Islet of Langerhans (tissue), 1 donor: ENCODE results near the gene TM4SF20.

Source experiments
- FAIRE-seq: peaks from one replicate; lab custom pipeline; 2011; peaks lifted over from hg19 to GRCh38; lab: Jason Lieb, UNC

TM4SF20 gene

DNA sequence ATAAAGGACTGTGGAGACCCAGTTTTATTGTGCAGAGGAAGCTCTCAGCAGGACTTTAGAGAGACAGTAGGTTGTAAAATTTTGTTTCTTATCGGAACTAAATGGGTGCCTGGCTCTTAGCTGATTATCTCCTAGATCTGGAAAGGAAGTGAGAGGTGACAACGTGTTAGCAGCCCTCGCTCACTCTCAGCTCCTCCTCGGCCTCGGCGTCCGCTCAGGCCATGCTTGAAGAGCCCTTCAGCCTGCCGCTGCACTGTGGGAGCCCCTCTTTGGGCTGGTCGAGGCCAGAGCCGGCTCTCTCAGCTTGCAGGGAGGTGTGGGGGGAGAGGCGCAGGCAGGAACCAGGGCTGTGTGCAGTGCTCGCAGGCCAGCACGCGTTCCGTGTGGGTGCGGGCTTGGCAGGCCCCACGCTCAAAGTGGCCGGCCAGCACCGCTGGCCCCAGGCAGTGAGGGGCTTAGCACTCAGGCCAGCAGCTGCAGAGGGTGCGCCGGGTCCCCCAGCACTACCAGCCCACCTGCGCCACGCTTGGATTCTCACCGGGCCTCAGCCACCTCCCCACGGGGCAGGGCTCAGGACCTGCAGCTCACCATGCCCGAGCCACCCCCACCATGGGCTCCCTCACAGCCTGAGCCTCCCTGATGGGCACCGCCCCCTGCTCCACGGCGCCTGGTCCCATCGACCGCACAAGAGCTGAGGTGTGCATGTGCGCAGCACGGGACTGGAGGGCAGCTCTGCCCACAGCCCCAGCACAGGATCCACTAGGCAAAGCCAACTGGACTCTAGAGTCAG is 58.6 kb downstream of the TM4SF20 start:
- FAIRE-seq: no peak

DNA sequence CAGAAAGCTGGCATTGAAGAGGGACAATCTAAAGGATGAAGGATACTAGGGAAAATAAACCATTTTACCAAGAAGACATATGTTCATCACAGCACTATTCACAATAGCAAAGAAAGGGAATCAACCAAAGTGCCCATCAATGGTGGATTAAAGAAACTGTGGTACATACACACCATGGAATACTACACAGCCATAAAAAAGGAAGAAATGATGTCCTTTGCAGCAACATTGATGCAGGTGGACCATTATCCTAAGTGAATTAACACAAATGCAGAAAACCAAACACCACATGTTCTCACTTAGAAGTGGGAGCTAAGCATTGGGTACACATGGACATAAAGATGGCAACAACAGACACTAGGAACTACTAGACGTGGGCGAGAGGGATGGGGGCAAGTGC is 61.3 kb downstream of the TM4SF20 start:
- no peak for FAIRE-seq

DNA sequence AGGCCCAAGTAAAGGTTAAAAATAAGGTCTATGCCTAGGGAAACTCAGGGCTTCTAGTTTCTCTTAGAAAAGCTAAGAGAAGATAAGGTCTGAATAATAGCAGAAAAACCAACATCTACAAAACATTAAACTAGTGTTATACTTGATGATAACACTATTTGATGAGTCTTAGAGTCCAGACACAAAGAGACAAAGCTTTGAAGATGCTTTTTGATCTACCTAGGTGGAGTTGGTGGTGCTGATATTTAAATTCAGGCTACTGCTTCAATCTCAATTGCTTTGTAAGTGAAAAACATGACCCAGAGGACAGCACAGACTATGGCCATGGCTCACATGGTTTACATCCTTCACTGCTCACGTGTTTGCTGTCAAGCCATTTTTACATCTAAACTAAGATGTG is 65.8 kb downstream of the TM4SF20 start:
- no peak for FAIRE-seq

DNA sequence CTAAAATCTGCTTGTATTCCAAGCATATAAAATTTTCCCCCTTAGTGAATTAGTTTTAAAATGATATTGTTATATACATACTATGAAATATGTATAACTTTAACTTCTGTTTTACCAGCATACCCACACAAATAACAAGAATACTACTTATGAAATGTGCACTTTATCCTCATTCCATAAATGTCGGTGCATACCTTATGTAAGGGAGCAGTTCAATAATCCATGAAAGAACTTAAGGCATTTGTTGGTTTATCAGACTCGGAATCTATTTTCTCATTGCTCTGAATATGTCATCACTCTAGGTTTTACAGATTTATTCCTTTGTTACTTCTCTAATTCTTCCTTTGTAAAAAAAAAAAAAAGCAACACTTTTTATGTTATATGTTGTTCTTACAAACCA is 66.5 kb downstream of the TM4SF20 start:
- FAIRE-seq: no peak
